Renal cortex interstitium (tissue), 11 donors: ENCODE results near the gene HNMT. TPM values are rescaled to one million over a fixed set of nuclear protein-coding genes. Genes with fewer than 3 reads are reported as not detected.
"Not testable (repeated sequence)": the region's sequence is repeated elsewhere in the genome, so short reads cannot be mapped to it uniquely, and the experiment has no call there.

Source experiments
- DNase-seq, 11 donors: peaks; one replicate each; pipeline ENCODE4 v3.0.0-alpha.2; 2013; ENCODE audit warnings: low read depth in 9 of 11, low spot score in 4 of 11; ENCODE audit errors: extremely low read depth in 1 of 11
- polyA plus RNA-seq, 3 donors: library from polyadenylated mRNA; unstranded; fragments of 120-200 nt; gene quantifications; one replicate each; pipeline ENCODE4 v1.2.1, GENCODE V29; 2013; ENCODE audit not compliant: insufficient read length in 3 of 3

HNMT gene
- polyA plus RNA-seq, 3 donors, result 63.9 to 73.8 (median 65.0) TPM

GRCh38 chr2:138018866-138019688, 54.8 kb downstream of the HNMT start:
- DNase-seq, result no peak

- no peak for DNase-seq
Measured at GRCh38 chr2:138020432-138020831, 56.2 kb downstream of the HNMT start.

GRCh38 chr2:138021154-138021553, 56.9 kb downstream of the HNMT start:
- DNase-seq, result no peak

- DNase-seq, result no peak
Measured at GRCh38 chr2:138023298-138023697, 59.0 kb downstream of the HNMT start.

- no peak for DNase-seq
Measured at GRCh38 chr2:138023976-138024375, 59.7 kb downstream of the HNMT start.

- DNase-seq, result no peak
Measured at GRCh38 chr2:138026111-138027020, 62.1 kb downstream of the HNMT start.

- no peak for DNase-seq
Measured at GRCh38 chr2:138028538-138028937, 64.3 kb downstream of the HNMT start.

GRCh38 chr2:138029276-138029675, 65.0 kb downstream of the HNMT start:
- DNase-seq, result no peak

GRCh38 chr2:138030459-138030858, 66.2 kb downstream of the HNMT start:
- no peak for DNase-seq

- DNase-seq, result no peak
Measured at GRCh38 chr2:138032334-138032733, 68.1 kb downstream of the HNMT start.

- no peak for DNase-seq
Measured at GRCh38 chr2:138034536-138034935, 70.3 kb downstream of the HNMT start.

GRCh38 chr2:138035608-138036217, 71.4 kb downstream of the HNMT start:
- no peak for DNase-seq

GRCh38 chr2:138036522-138036921, 72.2 kb downstream of the HNMT start:
- DNase-seq, result no peak

GRCh38 chr2:138037090-138037489, 72.8 kb downstream of the HNMT start:
- no peak for DNase-seq

- DNase-seq, result no peak
Measured at GRCh38 chr2:138040616-138041015, 76.3 kb downstream of the HNMT start.

GRCh38 chr2:138042311-138042710, 78.0 kb downstream of the HNMT start:
- DNase-seq, result no peak

- not testable (repeated sequence) for DNase-seq
Measured at GRCh38 chr2:138043588-138043987, 79.3 kb downstream of the HNMT start.

- no peak for DNase-seq
Measured at GRCh38 chr2:138058427-138058826, 94.2 kb downstream of the HNMT start.

- no peak for DNase-seq
Measured at GRCh38 chr2:138059487-138060300, 95.4 kb downstream of the HNMT start.
